ENCODE measurements around the gene WRAP73. TPM values are rescaled to one million over a fixed set of nuclear protein-coding genes. Genes with fewer than 3 reads are reported as not detected.

The WRAP73 gene
- total and polyA plus RNA-seq, 2 experiments from 2014 or later, result 22.6 to 43.3 TPM

- no peak for TF ChIP-seq REST (IDR thresholded peaks at IDR 0.05; ENCODE audit: unreplicated experiment)
- no peak for TF ChIP-seq JUNB (IDR thresholded peaks at IDR 0.05; ENCODE audit: unreplicated experiment)
- no peak for TF ChIP-seq CTCF (conservative IDR thresholded peaks at IDR 0.05; ENCODE audit: low read depth in 2 of 2)
- no peak for TF ChIP-seq CREB1 (CRISPR knock-in tag; IDR thresholded peaks at IDR 0.05; ENCODE audit: low read depth)
- TF ChIP-seq NANOG (IDR thresholded peaks at IDR 0.05; ENCODE audit: borderline replicate concordance), result no peak
- TF ChIP-seq ZNF114 (CRISPR knock-in tag; IDR thresholded peaks at IDR 0.05), result no peak
- no peak for TF ChIP-seq POLR2AphosphoS5 (IDR thresholded peaks at IDR 0.05; ENCODE audit: low read depth)
- TF ChIP-seq STAT1 (IDR thresholded peaks at IDR 0.05; ENCODE audit: unreplicated experiment), result no peak
- no peak for TF ChIP-seq ZNF331 (CRISPR knock-in tag; IDR thresholded peaks at IDR 0.05; ENCODE audit: low read depth)
Observed at GRCh38 chr1:3598051-3598491, 51.8 kb downstream of the WRAP73 start (continued).

GRCh38 chr1:3597599-3597964 lies 52.3 kb downstream of the WRAP73 start:
- Mint-ChIP-seq H3K4me1 (peaks cover 23% of the 10 kb centered on the region), H3K9me3 (no peaks in the 10 kb centered on the region), H3K36me3 (ENCODE audit: low read depth) (no peaks in the 10 kb centered on the region; the same call in 2 of the 3 replicates), H3K27me3 (ENCODE audit: insufficient read depth, low read depth, poor library complexity) (peaks cover 4% of the 10 kb centered on the region), H3K4me3 (peak overlapping the region; percentile 19; the same call in 1 of the 3 replicates), H3K27ac (peak overlapping the region; percentile 60)
- Histone ChIP-seq H3K27ac (ENCODE audit: low read depth) (no peak overlapping the region), H3F3A (replicated peaks; ENCODE audit: low read depth) (0 out of 2 replicates have a peak, but pooled peaks cover 3% of the 10 kb centered on the region), H3K9me2 (ENCODE audit: insufficient read depth) (no peaks in the 10 kb centered on the region), H3K4me2 (no peak overlapping the region), H3K79me2 (replicated peaks; ENCODE audit: insufficient read depth) (no peaks in the 10 kb centered on the region), H4K20me1 (replicated peaks; ENCODE audit: insufficient read depth) (no peaks in the 10 kb centered on the region), H2AFZ (no peak overlapping the region), H3K4me3 (no peak overlapping the region), H3K4me1 (ENCODE audit: insufficient read depth) (peaks cover 20% of the 10 kb centered on the region; the same call in 1 of the 2 replicates), H3K27me3 (ENCODE audit: insufficient read depth) (no peaks in the 10 kb centered on the region), H3K36me3 (ENCODE audit: insufficient read depth) (no peaks in the 10 kb centered on the region)
- peak; percentile 8; the same call in 2 of the 3 replicates for ATAC-seq
- peak; percentile 24 for DNase-seq (ENCODE audit: low spot score)
- TF ChIP-seq ETS1 (IDR thresholded peaks at IDR 0.05) (no peak), ZNF331 (CRISPR knock-in tag; IDR thresholded peaks at IDR 0.05; ENCODE audit: low read depth) (no peak), EZH2phosphoT487 (IDR thresholded peaks at IDR 0.05; ENCODE audit: unreplicated experiment) (no peak), POLR2AphosphoS5 (IDR thresholded peaks at IDR 0.05; ENCODE audit: low read depth) (no peak), ZNF114 (CRISPR knock-in tag; IDR thresholded peaks at IDR 0.05) (no peak), NANOG (IDR thresholded peaks at IDR 0.05; ENCODE audit: borderline replicate concordance) (no peak), CTCF (conservative IDR thresholded peaks at IDR 0.05; ENCODE audit: low read depth in 2 of 2) (no peak), EZH2 (IDR thresholded peaks at IDR 0.05; ENCODE audit: low read depth, unreplicated experiment) (no peak), CREB1 (CRISPR knock-in tag; IDR thresholded peaks at IDR 0.05; ENCODE audit: low read depth) (no peak)

All from GM23338 (cell line).